Measurements from ENCODE around the gene KCNN4.

DNA sequence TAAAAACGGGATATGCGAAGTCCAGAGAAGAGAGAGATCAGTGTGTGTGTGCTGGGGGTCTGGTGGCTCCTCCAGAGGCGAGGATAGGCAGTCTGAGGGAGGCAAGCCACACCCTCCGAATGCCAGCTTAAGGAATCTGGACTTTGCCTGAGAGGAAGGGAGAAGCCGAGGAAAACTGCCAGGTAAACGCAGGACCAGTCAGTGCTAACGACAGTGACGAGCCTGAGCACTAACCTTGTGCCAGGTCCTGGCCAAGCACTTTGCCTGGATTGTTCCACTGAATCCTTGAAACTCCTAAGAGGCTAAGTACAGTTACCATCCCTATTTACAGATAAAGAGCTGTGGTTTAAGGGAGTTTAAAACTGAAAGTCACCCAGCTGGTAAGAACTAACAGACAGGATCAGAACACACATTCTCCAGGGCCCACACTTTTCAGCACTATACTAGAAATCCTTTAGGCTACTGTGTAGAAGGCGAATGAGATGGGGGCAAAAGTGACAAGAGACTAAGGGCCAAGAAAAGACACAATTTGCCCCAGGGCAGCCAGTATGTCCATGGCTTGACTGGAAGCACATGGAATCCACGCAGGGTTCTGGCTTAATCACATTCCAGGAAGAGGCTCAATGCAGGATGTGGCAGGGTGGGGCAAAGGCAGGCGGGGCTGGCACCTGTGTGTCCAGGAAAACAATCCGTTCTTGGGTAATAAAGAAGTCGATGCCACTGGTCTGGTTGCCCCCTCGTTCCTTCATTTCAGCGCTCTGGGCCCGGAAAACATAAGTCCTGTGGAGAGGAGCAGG is 41.1 kb downstream of the KCNN4 start:
- TF ChIP-seq EZH2 (IDR thresholded peaks at IDR 0.05; ENCODE audit: borderline replicate concordance, low read depth, low read length, poor library complexity, severe bottlenecking), result no peak
- TF ChIP-seq, protein P1, sequence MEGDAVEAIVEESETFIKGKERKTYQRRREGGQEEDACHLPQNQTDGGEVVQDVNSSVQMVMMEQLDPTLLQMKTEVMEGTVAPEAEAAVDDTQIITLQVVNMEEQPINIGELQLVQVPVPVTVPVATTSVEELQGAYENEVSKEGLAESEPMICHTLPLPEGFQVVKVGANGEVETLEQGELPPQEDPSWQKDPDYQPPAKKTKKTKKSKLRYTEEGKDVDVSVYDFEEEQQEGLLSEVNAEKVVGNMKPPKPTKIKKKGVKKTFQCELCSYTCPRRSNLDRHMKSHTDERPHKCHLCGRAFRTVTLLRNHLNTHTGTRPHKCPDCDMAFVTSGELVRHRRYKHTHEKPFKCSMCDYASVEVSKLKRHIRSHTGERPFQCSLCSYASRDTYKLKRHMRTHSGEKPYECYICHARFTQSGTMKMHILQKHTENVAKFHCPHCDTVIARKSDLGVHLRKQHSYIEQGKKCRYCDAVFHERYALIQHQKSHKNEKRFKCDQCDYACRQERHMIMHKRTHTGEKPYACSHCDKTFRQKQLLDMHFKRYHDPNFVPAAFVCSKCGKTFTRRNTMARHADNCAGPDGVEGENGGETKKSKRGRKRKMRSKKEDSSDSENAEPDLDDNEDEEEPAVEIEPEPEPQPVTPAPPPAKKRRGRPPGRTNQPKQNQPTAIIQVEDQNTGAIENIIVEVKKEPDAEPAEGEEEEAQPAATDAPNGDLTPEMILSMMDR (conservative IDR thresholded peaks at IDR 0.05; ENCODE audit: low read depth, low read length), result no peak

Data from A673 (cell line).